Subcutaneous abdominal adipose tissue (tissue), 5 donors: ENCODE data around the gene IKZF5.

Experiments
- H3K27ac ChIP-seq: one replicate; pipeline ENCODE4 v1.7.0; 2013; ENCODE audit warnings: low read depth, mild to moderate bottlenecking, inconsistent platforms, low read length, moderate library complexity
- H3K27me3 ChIP-seq, 5 donors: one replicate each; pipeline ENCODE4 v1.7.0; 2013; ENCODE audit warnings: low read length in 5 of 5, inconsistent platforms in 1 of 5; ENCODE audit not compliant: control insufficient read depth in 5 of 5, insufficient read depth in 4 of 5
- H3K36me3 ChIP-seq, 5 donors: one replicate each; pipeline ENCODE4 v1.7.0; 2013; ENCODE audit warnings: low read length in 5 of 5; ENCODE audit not compliant: control insufficient read depth in 5 of 5, insufficient read depth in 5 of 5
- H3K4me1 ChIP-seq, 5 donors: one replicate each; pipeline ENCODE4 v1.7.0; 2013; ENCODE audit warnings: low read length in 5 of 5, mild to moderate bottlenecking in 3 of 5, moderate library complexity in 1 of 5; ENCODE audit not compliant: control insufficient read depth in 5 of 5, insufficient read depth in 5 of 5
- H3K4me3 ChIP-seq, 5 donors: one replicate each; pipeline ENCODE4 v1.7.0; 2013; ENCODE audit warnings: low read length in 5 of 5, low read depth in 1 of 5
- H3K9ac ChIP-seq, 5 donors: one replicate each; pipeline ENCODE4 v1.7.0; 2013; ENCODE audit warnings: low read length in 5 of 5, mild to moderate bottlenecking in 4 of 5, moderate library complexity in 3 of 5
- H3K9me3 ChIP-seq, 5 donors: one replicate each; pipeline ENCODE4 v1.7.0; 2013; ENCODE audit warnings: low read length in 5 of 5; ENCODE audit not compliant: control insufficient read depth in 5 of 5
- donor health status: healthy.
- donor health status: healthy.
- donor health status: healthy.
- donor health status: healthy.
- donor health status: healthy.

The IKZF5 gene

GRCh38 chr10:123008355-123009104 is at the start of gene IKZF5, which contains the start of gene ACADSB:
IKZF5 (minus strand) TSS chr10:123008795; CDS start chr10:122998625, 10,170 bp downstream.
ACADSB (plus strand) TSS chr10:123009006; CDS start chr10:123009030, 24 bp downstream.
- no peaks in the 10 kb centered on the region for H3K36me3 ChIP-seq
- H3K9ac ChIP-seq: peak within 1 kb of the TSS; percentile 52 to 99 (median 94)
- H3K9me3 ChIP-seq: no peaks in the 10 kb centered on the region
- peak within 1 kb of the TSS; percentile 89 to 97 (median 95) for H3K4me3 ChIP-seq
- peak within 1 kb of the TSS; percentile 97 for H3K27ac ChIP-seq
- H3K4me1 ChIP-seq: peaks cover 5 to 35% (median 28%) of the 10 kb centered on the region in 5 donors
- H3K27me3 ChIP-seq: no peaks in the 10 kb centered on the region

DNA sequence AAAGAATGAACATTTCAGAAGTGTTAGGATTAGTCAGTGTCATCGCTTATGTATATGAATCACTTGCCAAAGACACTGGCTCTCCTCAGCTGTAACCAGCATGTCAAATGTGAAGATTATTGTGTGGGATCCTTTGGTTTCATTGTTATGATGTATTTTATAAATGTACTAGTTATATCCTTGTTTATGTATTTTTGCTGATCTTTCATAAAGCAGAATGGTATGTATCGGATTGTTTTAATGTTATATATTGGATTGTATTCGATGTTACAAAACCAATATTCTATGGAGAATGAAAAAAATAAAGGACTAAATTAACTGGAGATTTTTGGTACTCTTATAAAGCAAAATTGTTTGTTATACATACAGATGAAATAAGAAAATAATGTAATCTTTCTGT is 49.4 kb upstream of the IKZF5 start:
- Histone ChIP-seq H3K9ac (no peak overlapping the region), H3K36me3 (peaks cover 8 to 10% (median 9%) of the 10 kb centered on the region in 5 donors), H3K27ac (no peak overlapping the region), H3K27me3 (no peaks in the 10 kb centered on the region), H3K4me3 (no peak overlapping the region), H3K4me1 (no peaks in the 10 kb centered on the region), H3K9me3 (no peaks in the 10 kb centered on the region)

GRCh38 chr10:123045961-123046731 is 37.6 kb upstream of the IKZF5 start:
- no peaks in the 10 kb centered on the region for H3K27me3 ChIP-seq
- no peaks in the 10 kb centered on the region for H3K4me1 ChIP-seq
- H3K4me3 ChIP-seq: no peak overlapping the region
- H3K9me3 ChIP-seq: no peaks in the 10 kb centered on the region
- H3K36me3 ChIP-seq: peaks cover 19 to 39% (median 36%) of the 10 kb centered on the region in 5 donors
- no peak overlapping the region for H3K9ac ChIP-seq
- H3K27ac ChIP-seq: no peak overlapping the region

DNA sequence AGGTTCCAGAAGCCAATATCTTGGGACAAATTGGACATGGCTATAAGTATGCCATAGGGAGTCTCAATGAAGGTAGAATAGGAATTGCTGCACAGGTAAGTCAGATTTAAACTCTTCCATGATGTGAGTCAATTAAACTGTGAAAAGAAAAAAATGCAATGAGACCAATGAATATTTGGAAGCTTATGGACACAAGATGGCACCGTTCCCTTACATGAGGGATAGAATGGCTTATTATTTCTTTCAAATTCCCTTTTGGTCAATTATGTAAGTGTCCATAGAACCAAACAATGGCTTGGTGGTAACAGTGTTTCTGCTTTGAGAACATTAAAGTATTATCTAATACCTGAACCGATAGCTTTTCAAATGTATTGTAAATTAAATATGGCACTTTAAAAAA is 35.8 kb upstream of the IKZF5 start:
- no peak overlapping the region for H3K4me3 ChIP-seq
- no peak overlapping the region for H3K9ac ChIP-seq
- H3K4me1 ChIP-seq: no peaks in the 10 kb centered on the region
- H3K36me3 ChIP-seq: peaks cover 19 to 33% (median 30%) of the 10 kb centered on the region in 5 donors
- no peak overlapping the region for H3K27ac ChIP-seq
- H3K9me3 ChIP-seq: no peaks in the 10 kb centered on the region
- no peaks in the 10 kb centered on the region for H3K27me3 ChIP-seq

GRCh38 chr10:123043409-123043925 is 34.9 kb upstream of the IKZF5 start:
- Histone ChIP-seq H3K27me3 (no peaks in the 10 kb centered on the region), H3K36me3 (peaks cover 16 to 35% (median 27%) of the 10 kb centered on the region in 5 donors), H3K4me1 (no peaks in the 10 kb centered on the region), H3K4me3 (no peak overlapping the region), H3K9me3 (no peaks in the 10 kb centered on the region), H3K9ac (no peak overlapping the region), H3K27ac (no peak overlapping the region)

GRCh38 chr10:123042708-123043408 is 34.3 kb upstream of the IKZF5 start:
- Histone ChIP-seq H3K4me1 (no peaks in the 10 kb centered on the region), H3K9me3 (no peaks in the 10 kb centered on the region), H3K27me3 (no peaks in the 10 kb centered on the region), H3K27ac (no peak overlapping the region), H3K4me3 (no peak overlapping the region), H3K9ac (no peak overlapping the region), H3K36me3 (peaks cover 11 to 30% (median 28%) of the 10 kb centered on the region in 5 donors)

GRCh38 chr10:123039632-123039930 is 31.0 kb upstream of the IKZF5 start:
- Histone ChIP-seq H3K9me3 (no peaks in the 10 kb centered on the region), H3K27me3 (no peaks in the 10 kb centered on the region), H3K4me1 (no peaks in the 10 kb centered on the region), H3K27ac (no peak overlapping the region), H3K36me3 (peaks cover 12 to 36% (median 24%) of the 10 kb centered on the region in 5 donors), H3K4me3 (no peak overlapping the region), H3K9ac (no peak overlapping the region)

- Histone ChIP-seq H3K4me1 (no peaks in the 10 kb centered on the region), H3K4me3 (no peak overlapping the region), H3K9ac (no peak overlapping the region), H3K27me3 (no peaks in the 10 kb centered on the region), H3K27ac (no peak overlapping the region), H3K9me3 (no peaks in the 10 kb centered on the region), H3K36me3 (peaks cover 10 to 32% (median 22%) of the 10 kb centered on the region in 5 donors)
Observed at GRCh38 chr10:123038782-123039631, 30.4 kb upstream of the IKZF5 start.

DNA sequence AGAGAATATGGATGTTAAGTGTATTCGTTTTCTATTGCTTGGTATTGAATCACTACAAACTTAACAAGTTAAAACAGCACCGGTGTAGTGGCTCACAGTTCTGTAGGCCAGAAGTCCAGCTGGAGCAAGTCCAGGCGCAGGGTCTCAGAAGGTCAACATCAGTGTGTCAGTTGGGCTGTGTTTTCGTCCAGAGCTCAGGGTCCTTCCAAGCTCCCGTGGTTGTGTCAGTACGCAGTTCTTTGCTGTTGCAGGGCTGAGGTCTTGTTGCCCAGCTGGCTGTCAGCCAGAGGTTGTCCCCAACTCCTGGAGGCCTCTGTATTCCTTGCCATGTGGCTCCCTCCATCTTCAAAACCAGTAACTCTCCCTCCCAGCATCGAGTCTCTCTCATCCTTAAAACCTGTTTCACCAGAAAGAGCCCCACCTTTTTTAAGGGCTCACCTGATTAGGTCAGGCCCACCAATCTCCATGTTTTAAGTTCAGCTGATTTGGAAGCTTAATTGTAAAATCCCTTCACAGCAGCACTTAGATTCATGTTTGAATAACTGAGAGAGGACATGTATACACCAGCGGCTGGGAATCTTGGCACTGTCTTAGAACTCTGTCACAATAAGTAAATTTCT is 27.0 kb upstream of the IKZF5 start:
- no peak overlapping the region for H3K4me3 ChIP-seq
- H3K9ac ChIP-seq: no peak overlapping the region
- no peaks in the 10 kb centered on the region for H3K9me3 ChIP-seq
- no peaks in the 10 kb centered on the region for H3K27me3 ChIP-seq
- H3K36me3 ChIP-seq: peaks cover 4 to 27% (median 19%) of the 10 kb centered on the region in 5 donors
- H3K27ac ChIP-seq: no peak overlapping the region
- H3K4me1 ChIP-seq: no peaks in the 10 kb centered on the region
